Activated CD4-positive, CD25-positive, alpha-beta regulatory T cell treated with anti-CD3 and anti-CD28 coated beads, Interleukin-2, amount 50 U/mL, for 24 hours (primary cell): ENCODE measurements around the gene RETREG2.
"Not testable (repeated sequence)": the region's sequence is repeated elsewhere in the genome, so short reads cannot be mapped to it uniquely, and the experiment has no call there.

Experiments used
- ATAC-seq, 2 donors: fragments of 150-1000 bp; cut with Tn5 transposase; one replicate each; pipeline ENCODE4 v1.10.0; 2021; ENCODE audit warnings: mild to moderate bottlenecking in 1 of 2, moderate library complexity in 1 of 2

Gene RETREG2

GRCh38 chr2:219198974-219199373 is 20.9 kb downstream of the RETREG2 start:
- ATAC-seq: no peak

GRCh38 chr2:219199470-219200211 is 21.6 kb downstream of the RETREG2 start:
- no peak for ATAC-seq

DNA sequence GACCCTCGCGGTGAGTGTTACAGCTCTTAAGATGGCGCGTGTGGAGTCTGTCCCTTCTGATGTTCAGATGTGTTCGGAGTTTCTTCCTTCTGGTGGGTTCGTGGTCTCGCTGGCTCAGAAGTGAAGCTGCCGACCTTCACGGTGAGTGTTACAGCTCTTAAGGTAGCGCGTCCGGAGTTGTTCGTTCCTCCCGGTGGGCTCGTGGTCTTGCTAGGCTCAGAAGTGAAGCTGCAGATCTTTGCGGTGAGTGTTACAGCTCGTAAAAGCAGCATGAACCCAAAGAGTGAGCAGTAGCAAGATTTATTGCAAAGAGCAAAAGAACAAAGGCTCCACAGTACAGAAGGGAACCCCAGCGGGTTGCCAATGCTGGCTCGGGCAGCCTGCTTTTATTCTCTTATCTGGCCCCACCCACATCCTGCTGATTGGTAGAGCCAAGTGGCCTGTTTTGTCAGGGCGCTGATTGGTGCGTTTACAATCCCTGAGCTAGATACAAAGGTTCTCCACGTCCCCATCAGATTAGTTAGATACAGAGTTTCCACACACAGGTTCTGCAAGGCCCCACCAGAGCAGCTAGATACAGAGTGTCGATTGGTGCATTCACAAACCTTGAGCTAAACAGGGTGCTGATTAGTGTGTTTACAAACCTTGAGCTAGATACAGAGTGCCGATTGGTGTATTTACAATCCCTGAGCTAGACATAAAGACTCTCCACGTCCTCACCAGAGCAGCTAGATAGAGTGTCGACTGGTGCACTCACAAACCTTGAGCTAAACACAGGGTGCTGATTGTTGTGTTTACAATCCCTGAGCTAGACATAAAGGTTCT is 22.6 kb downstream of the RETREG2 start:
- ATAC-seq: not testable (repeated sequence)

- not testable (repeated sequence) for ATAC-seq
Measured at GRCh38 chr2:219201331-219201730, 23.3 kb downstream of the RETREG2 start.

- no peak for ATAC-seq
Measured at GRCh38 chr2:219204425-219205164, 26.5 kb downstream of the RETREG2 start.

GRCh38 chr2:219205165-219205538 is 27.1 kb downstream of the RETREG2 start:
- no peak for ATAC-seq

- no peak for ATAC-seq
Measured at GRCh38 chr2:219205981-219206327, 27.9 kb downstream of the RETREG2 start.

GRCh38 chr2:219206328-219207133 is 28.5 kb downstream of the RETREG2 start, which contains the start of gene ZFAND2B:
TSS of gene ZFAND2B (plus strand) at chr2:219206782. CDS start at chr2:219206988, 206 bp downstream.
- ATAC-seq: peak; percentile 96 to 97

DNA sequence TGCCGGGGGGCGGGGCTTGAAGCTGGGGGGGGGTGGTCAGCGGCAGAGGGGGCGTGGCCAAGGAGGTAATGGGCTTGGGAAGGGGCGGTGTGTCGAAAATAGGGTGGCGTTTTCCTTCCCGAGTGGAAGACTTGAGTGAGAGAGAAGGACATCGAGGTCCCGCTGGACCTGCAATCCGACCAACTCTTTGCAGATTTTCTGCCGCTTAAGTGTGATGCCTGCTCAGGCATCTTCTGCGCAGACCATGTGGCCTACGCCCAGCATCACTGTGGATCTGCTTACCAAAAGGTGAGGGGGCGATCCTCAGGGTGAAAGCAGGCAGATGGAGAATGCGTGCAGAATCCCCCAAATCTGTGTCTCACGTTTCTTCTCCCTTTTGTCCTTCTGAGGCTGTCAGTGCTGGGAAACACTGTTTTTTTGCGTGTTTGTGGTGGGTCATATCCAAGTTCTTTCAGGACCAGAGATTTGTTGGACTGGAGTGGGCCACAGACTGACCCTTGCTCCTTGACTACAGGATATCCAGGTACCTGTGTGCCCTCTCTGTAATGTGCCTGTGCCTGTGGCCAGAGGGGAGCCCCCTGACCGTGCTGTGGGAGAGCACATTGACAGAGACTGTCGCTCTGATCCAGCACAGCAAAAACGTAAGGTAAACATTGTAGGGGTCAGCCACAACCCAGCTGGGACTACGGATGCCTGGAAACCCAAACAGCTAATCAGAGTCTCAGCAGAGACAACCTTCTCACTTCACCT is 29.2 kb downstream of the RETREG2 start:
- no peak for ATAC-seq

DNA sequence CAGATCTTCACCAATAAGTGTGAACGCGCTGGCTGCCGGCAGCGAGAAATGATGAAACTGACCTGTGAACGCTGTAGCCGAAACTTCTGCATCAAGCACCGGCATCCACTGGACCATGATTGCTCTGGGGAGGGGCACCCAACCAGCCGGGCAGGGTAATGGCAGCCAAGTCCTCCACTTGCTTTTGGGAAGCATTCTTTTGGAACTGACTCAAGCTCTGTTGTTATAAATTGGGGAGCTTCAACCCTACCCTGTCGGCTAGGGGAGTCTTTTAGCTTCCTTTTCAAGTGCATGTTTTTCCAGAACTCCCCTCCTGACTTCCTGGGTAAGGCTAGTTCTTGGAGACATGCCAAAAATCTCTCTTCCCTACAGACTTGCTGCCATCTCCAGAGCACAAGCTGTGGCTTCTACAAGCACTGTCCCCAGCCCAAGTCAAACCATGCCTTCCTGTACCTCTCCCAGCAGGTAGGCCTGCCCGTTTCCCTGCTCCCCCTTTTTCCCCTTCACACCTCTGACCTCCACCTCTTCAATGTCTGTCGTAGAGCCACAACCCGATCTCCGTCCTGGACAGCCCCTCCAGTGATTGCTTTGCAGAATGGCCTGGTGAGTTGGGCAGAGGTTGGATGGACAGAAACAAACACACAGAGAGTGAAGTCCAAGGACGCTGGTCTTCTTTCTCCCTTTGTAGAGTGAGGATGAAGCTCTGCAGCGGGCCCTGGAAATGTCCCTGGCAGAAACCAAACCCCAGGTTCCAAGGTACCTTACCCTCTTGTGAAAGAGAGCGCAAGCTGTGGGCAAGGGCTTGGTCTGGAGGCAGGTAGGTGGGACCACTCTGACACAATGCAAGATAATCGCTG is 30.0 kb downstream of the RETREG2 start:
- no peak for ATAC-seq

- ATAC-seq: no peak
Measured at GRCh38 chr2:219209236-219210195, 31.4 kb downstream of the RETREG2 start.

DNA sequence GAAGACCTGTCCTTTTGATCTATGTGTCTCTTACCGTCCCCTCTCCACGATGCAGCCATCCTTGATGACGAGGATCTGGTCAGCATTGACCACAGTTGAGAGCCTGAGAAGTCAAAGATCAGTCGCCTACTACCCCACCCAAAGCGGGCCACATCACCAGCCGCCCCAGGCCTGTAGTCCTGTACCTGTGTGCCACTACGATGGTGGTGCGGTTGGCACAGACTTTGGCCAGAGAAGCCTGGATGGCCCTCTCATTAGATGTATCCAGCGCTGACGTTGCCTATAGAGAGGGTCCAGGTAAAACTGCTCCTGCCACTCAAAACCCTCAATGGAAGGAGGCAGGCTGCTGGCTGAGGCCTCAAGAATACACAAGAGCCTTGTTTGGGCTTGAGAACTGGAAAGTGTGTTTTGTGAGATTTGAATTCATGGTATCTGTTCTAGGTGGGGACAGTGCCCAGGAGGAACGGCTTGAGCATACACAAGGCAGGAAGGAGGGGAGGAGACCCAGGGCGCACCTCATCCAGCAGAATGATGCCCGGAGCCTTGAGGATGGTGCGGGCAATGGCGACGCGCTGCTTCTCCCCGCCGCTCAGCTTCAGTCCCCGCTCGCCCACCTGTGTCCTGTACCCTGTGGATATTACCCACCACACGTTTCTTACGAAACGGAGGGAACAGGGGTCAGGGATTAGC is 32.3 kb downstream of the RETREG2 start:
- no peak for ATAC-seq

DNA sequence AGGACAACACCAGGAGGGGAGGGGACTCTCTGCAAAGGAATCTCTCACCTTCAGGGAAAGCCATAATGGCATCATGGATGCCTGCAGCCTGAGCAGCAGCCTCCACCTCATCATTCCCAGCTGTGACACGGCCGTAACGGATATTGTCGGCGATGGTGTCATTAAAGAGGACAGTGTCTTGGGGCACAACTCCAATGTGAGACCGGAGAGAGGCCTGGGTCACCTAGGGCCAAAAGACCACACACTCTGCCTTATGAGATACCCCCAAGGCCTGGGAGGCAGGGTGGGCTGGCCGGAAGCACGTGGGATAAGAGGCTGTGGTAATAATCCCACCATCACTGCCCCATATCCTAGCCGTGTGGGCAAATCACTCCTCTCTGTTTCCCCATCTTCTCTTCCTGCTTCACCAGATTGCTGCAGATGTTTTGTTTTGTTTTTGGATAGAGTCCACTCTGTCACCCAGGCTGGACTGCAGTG is 32.8 kb downstream of the RETREG2 start:
- ATAC-seq: no peak

GRCh38 chr2:219213026-219213415 is 34.9 kb downstream of the RETREG2 start:
- ATAC-seq: no peak

GRCh38 chr2:219213486-219214071 is 35.5 kb downstream of the RETREG2 start:
- ATAC-seq: no peak

- ATAC-seq: no peak
Measured at GRCh38 chr2:219214141-219214540, 36.1 kb downstream of the RETREG2 start.

DNA sequence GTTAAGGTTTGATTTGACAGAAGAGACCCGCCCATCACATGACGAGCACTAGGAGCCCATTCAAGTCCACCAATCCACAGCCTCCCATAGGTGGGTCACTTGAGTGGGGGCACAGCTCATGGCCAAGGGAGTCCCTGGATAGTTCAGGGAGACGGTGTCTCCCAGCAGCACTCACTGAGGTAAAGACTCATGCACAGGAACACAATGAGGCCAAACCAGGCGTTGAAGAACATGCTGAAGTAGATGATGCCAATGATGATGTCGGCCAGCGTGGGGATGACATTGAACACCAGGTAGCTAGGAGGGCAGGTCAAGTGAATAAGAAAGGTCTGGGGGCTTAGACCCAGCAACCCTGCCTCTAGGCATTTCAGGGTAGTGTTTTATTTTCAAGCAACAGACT is 36.7 kb downstream of the RETREG2 start:
- ATAC-seq: no peak

GRCh38 chr2:219215871-219216534 is 37.9 kb downstream of the RETREG2 start:
- no peak for ATAC-seq
